Stimulated activated CD4-positive, alpha-beta T cell treated with anti-CD3 and anti-CD28 coated beads, TNF-alpha, amount 100 ng/mL, for 4 hours (primary cell): ENCODE measurements around the gene FAM177B.

Source experiments
- DNase-seq, 3 experiments: peaks; one replicate each; pipeline ENCODE4 v3.0.0-alpha.2; 2020; ENCODE audit warnings: low read depth in 3 of 3

Gene FAM177B

DNA sequence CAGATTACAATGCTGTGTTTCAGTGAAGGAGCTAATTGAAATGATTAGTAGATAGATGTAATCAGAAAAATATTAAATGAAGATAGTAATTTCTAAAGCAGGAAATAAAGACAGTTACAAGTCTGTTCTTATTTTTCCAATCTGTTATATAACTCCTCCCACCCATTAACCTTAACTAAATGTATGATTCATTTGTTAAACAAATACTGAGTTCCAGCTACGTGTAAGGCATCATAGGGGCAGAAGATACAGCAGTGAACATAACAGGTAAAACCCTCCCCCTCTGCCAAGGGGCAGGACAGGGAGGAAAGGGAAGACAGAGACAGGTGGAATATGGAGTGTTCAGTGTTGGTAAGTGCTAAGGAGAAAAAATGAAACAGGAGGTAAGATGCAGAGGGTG lies at the start of gene FAM177B:
Gene FAM177B (plus strand): TSS at position 231 of the 400 bp plus-strand sequence. CDS start 9,344 bp downstream, outside the sequence.
- DNase-seq = no peak

DNA sequence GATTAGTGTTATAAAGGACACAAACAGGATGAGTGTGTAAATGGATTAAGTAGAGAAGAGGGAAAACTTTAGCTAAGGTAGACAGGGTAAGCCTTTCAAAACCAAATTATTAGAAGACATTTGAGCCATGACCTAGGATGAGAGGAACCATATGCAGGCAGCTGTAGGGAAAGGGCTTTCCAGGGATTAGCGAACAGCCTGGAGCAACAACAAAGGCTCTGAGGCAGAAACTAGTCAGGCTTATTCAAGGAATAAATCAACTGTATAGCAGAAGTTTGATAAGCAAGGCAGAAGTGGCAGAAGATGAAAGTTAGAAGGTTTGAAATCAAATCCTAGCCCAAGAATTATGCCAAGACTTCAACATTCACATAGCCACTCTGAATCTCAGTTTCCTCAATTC lies 46.0 kb upstream of the FAM177B start:
- DNase-seq = no peak

DNA sequence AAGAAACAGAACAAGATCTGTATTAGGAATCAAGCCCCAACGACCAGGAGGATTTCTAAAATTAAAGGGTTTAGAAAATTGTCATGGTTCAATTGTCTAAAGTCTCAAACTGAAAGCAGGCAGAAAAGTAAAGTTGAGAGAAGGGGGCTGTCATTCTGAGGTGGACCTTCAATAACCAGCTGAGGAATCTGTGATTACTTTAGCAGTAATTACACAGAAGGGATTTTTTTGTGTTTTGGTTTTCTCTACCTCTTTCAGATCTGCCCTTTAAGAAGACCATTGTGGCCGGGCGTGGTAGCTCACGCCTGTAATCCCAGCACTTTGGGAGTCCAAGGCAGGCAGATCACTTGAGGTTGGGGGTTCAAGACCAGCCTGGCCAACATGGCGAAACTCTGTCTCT lies 42.1 kb upstream of the FAM177B start:
- no peak for DNase-seq

DNA sequence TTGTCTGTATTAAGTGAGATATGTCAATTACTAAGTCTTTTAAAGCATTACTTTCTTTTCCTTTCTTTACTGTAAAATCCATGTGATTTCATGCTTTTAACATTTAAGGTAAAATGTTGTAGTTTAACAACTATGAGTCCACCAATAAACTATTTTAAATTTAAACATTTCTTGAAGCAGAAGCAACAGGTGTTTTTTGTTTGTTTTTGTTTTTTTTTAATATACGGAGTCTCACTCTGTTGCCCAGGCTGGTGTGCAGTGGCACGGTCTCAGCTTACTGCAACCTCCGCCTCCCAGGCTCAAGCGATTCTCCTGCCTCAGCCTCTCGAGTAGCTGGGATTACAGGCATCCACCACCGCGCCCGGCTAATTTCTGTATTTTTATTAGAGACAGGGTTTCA lies 40.3 kb upstream of the FAM177B start:
- DNase-seq = no peak

DNA sequence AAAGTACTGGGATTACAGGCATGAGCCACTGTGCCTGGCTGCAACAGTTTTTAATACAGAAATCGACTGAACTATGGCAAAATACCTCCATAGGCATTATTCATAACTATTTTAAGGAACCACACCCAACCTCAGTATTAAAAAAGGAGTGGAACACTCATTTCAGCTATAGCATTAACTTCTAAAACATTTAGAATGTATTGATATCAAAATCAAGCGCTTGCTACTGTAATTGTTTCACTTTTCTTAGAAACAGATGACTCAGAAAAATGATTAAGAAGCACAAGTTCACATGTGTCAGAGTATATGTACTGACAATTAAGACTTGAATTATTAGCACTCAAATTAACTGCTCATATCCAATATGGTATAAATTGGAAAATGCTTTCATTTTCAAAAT lies 39.8 kb upstream of the FAM177B start:
- no peak for DNase-seq

DNA sequence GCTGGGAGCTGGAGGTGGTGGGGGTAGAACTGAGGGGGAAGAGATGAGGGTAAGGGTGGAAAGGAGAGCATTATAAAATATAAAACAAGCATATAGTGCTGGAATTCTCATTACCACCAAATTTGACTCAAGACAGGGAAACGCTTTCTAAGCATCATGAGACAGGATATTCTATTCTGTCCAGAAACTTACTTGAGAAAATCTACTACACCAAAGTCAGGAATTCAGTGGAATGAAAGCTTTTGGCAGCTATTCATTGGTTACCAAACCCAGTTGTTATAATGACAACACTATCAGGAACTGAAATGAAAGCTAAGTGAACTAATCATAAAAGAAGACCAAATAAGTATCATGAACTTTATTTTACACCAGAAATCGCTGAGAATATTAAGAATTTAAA lies 39.2 kb upstream of the FAM177B start:
- no peak for DNase-seq

DNA sequence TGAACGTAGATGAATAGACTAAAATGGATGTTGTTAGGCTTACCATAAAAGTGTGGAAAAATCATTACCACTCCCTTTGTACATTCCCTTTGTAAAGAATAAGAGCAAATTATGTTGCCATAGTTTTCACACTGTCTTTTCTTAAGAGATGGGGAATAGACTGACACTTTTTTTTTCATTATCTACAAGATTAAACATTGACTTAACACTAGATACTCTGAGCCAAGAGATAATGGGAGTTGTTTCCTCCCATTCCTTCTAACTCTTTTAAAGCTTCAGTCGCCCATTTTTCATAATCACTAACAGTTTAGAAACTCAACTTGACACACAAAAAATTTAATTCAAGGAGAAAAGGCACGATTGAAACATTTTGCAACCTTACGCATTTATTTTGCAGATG lies 34.8 kb upstream of the FAM177B start:
- DNase-seq = no peak

DNA sequence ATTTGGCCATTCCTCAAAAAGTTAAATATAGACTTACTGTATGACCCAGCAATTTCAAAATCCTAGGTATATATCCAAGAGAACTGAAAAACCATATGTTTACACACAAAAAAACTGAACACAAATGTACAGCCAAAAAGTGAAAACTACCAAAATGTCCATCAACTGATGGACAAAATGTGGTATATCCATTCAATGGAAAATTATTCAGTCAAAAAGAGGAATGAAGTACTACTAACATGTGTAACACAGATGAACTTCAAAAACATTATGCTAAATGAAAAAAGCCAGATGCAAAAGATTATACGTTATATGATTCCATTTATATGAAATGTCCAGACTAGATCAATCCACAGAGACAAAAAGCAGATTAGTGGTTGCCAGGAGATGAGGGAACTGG lies 32.7 kb upstream of the FAM177B start:
- DNase-seq = no peak

DNA sequence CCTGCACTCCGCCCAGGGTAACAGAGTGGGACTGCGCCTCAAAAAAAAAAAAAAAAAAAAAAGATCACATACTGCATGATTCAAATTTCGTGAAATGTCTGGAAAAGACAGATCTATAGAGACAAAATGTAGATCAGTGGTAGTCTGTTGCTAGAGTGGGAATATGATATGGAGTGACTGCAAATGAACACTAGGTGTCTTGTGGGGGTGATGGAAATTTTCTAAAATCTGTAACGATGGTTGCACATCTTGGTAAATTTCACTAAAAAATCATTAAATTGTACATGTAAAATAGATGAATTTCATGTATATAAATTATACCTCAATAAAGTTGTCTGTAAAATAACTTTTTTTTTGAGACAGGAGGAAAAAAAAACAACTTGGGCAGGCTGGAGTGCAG lies 30.2 kb upstream of the FAM177B start:
- no peak for DNase-seq

DNA sequence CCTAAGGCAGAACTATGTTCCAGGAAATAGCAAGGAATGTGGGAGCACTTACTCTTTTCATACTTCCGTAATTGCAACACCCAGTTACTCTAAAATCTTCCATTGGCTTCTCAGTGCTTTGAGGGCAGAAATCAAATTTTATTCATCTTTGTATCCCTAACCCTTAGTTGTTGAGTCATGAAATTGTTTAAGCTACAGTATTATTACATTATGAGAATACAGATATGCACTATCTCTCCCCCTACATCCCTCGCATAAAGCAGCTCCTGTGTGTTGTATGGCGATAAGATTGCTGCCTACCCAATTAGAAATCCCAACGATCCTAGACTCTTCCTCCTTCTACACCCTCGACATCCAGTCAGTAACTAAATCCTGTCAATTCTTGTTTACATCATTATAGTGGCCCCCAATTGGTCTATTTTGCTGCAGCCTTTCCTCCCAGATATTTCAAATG lies 27.3 kb upstream of the FAM177B start:
- no peak for DNase-seq

DNA sequence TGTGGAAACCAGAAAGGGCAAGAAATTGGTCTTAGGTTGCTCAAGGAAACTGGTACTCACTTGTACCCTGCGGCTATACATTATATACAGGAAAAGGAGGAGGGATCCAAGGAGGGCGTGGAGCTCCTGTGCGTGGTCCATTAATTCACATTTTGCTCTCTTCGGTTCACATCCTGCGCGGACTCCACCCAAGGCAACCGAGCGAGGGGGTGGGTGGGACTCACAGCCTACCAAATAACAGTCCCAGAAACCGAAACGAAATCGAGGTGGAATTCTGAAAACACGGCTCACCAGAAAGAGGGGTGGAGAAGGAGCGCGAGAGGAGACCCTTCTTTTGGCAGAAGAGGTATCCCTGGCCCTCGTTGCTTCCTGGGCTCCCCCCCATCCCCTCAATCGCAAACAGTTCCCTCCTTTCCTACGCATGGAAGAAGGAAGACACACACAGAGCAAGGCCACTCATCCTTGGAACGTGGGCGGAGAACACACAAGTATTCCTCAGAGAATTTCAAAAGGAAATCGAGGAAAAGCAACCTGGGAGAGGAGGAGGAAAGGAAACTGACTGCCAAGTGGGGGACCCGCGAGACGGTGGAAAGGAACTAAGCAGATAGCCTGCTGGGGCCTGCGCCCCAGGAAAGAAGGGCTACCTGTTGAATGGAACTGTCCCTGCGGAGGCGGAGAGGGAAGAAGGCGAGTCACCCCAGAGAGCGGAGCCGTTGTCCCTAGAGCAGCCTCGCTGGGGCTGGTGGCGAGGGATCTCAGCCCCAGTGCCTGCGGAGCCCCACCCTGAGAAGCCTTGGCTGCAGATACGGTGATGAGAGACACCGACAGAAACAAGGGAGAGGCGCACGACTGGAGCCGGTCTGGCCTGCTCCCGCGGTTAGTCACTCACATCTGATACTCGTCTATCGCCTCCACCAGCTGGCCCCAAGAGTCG lies 25.4 kb upstream of the FAM177B start:
- peak; percentile 26 to 52 (median 46) for DNase-seq

DNA sequence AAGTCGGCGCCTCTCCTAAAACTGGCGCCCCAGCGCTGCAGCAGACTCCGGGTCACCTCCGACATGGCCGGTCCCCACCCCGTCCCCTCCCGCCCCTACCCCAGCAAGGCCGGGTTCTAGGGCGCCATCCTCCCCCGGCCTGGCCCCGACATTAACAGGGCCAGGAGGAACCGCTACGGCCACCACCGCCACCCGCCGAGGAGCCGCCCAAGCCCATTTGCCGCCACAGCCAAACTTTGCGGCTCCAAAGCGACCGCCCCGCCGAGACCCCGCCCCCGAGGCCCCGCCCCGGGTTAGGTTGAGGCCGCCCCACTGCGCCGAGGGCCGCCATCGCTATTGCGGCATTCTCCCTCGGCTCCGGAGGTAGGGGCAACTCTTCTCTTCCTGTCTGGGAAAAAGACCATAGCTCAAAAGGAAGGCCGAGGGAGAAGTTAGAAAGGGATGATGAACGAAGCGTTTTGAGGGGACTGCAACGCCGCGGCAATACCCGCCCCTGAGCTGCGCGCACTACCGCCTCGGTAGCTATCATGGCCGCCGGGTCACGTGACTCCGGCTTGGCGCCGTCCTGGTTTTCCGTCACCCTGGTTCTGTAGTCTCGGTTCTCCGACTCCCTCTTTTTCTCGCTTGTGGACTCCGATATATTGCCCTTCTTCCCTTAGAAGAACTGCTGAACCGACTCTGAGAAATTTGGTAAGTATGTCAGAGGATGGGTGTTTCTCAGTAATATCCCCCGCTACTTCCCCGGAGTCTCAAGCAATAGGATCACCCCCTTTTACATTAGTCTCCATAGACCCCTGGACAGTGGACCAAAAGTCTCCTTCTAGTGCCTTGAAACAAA lies 24.5 kb upstream of the FAM177B start, which contains the start of the genes AIDA and BROX:
Gene AIDA (minus strand): TSS at position 239 of the 838 bp plus-strand sequence. CDS start 174 bp downstream, at position 65.
Gene BROX (plus strand): TSS at position 312 of the 838 bp plus-strand sequence. CDS start 3,136 bp downstream, outside the sequence.
- peak; percentile 90 to 98 (median 92) for DNase-seq

DNA sequence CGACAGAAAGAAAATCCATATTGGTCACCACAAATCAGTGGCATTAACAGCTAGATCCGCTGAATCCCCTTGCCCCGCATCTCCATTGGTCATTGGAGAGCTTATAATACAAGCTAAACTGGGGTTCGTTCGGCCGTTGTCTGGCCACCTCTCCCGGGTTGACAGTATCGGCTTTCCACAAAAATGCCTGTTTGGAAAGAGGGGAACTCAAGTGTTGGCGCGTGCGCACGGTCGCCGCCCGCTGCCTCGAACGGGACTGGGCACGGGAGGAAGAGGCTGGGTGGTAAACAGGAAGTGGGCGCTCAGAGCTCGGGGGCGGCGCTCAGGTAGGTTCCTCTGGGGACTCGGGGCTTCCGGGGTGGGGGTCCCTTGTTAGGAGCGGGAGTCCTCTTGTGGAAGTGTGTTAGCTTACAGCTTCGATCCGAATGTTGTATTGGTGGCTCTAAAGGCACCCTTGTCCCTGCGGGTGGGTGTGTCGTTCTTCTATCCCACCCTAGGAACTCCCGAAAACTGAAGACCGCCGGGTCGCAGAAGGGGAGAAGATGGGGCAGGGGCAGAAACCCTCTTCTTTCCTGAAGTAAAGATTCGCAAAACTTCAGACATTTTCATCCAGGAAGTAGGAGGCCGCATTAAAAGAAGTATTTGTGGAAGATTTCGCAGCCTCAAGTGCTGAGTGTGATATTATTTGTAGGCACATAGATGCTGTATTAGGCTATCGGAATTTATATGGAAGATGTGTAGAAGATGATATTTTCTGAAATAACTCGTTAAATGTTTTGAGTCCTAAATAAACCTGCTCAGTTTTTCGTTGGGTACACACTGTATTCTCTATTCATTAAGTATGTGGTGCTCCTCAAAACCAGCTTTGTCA lies 23.7 kb upstream of the FAM177B start:
- peak; percentile 70 to 86 (median 71) for DNase-seq

DNA sequence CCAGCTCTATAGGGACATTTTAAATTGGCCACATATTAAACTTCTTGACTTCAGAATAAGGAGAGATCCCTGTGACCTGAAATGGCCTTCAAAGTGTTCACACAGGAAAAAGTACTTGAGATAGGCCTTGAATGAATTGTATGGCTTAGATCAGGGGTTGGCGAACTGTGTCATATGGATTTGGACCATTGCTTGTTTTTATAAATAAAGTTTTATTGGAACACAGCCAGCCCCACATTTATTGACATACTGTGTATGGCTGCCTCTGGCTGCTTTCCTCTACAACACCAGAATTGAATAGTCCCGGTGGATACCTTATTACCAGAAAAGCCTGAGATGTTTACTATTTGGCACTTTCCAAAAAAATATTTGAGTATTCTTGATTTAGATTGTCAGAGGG lies 20.6 kb upstream of the FAM177B start:
- no peak for DNase-seq

DNA sequence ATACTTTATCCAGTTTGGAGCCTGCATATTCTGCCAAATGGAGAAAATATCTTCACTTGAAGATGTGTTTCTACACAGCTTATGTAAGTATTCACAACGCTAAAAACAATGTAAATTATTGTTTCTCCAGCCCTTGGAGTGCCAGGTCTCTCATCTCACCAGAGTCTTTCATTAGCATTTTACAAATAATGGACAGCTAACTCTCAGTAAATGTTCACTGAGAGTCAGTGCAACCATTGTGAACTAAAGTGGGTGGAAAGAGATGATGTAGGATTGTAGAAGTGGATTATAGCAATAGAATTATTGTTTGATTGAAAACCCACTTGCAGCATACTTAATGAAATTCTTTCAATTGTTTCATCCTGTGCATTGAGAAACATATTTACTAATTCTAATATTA lies 8.3 kb upstream of the FAM177B start:
- no peak for DNase-seq

DNA sequence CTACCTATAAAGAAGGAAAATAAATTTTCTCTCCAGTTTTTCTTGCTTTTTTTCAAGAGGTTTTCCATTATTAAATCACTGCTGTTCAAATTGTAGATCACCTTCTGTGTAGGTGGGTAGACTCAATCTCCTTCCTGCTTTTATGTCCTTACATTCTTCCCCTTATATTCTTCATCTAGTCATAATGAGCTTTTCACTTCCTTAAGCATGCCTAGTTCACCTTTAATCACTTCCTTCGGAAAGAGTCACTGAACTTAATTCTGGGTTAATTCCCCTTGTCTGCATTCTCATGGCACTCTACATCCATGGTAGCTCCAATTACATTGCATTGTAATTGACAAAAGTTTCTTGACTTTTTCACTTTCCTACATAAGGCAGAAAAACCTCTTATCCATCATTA lies 6.1 kb upstream of the FAM177B start:
- no peak for DNase-seq

DNA sequence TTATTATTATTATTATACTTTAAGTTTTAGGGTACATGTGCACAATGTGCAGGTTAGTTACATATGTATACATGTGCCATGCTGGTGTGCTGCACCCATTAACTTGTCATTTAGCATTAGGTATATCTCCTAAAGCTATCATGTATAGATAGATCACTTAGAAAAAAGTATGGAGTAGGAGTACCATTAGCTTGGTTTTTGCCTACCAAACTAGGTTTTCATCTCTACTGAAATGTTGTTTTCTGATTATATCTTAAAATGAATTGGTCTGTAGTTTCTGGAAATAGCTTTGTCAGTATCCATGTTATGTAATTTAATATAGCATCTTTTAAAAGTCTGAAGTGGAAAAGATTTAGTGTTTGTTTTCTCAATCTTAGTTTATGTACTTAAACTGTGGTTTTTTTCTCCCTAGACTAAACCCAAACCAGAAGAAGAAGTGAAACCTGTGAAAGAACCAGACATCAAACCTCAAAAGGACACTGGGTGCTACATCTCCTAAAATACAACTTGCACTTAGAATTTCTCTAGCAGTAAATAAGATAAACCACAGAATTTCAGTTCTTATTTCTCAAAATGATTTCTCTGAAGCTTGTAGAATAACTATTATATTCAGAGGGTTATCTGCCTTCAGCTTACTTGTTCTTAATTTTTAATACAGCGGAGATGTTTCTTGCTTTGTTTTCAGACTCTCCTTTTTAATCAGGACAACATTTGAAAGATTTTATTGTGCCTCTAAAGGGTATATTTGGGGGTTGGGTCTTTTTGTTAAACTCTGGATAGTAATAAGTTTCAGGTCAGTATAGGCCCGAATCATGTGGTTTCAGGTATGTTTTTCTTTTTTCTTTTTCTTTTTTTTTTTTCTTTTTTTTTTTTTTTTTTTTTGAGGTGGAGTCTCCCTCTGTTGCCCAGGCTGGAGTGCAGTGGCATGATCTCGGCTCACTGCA lies 4.5 kb upstream of the FAM177B start:
- no peak for DNase-seq

DNA sequence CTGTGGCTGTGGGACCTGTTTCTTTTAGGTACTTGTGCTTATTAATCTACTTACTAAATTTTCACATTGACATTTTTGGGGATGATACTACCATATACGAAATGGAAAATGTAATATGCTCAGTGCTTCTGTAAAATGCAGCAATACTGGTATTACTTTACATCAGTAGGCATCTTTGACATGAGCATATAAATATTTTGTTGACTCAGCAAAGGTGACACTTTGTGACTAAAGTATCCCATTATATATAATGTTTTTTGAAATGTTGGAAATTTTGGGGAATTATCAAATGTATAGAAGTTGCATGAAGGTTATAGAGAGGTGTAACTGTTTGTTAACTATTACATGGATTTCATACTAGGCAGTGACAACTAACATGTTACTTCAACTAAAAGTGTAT lies 2.3 kb upstream of the FAM177B start:
- DNase-seq = no peak

DNA sequence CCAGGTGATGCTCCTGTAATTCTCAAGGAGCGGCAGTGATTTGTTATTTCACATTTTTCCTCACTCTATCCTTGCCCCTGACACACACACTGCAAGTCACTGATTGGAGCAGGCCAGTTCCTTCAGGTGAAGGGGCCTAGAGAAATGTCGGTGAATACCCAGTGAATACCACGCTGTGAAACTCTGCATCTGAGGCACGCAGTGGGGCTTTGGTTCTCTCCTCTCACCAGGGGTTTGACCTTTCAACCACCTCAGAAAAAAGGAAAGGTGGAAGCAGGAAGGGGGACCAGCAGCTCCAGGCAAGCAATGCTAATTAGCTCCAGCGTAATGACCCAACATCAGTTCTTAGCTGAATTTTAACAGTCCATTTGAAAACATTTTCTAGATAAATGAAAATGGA lies 532 bp upstream of the FAM177B start:
- DNase-seq = no peak

DNA sequence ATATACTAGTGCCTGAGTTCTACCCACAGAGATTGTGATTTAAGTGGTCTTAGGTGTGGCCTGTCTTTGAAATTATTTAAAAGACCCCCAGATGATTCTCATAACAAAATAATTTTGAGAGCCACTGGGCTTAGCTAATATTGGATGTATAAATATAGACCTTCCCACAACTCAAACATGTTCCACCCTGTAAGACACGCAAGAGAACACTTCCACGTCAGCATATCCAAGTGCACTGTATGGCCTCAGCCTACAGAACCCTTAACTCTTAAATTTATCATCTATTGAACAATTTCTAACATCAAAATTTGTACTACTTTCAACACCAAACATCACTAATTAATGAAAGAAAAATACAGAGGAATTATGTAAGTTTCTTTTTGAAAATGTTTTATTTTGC lies 2.5 kb downstream of the FAM177B start:
- no peak for DNase-seq
